Suppressor macrophage (primary cell): ENCODE data around the gene DOK3.
A peak's percentile ranks its signal among the peaks of the same experiment; 100 is the strongest.

Experiments
- DNase-seq, 4 experiments: peaks; one replicate each; pipeline ENCODE4 v3.0.0-alpha.2; 2020 to 2022

Gene DOK3

GRCh38 chr5:177467436-177467835 lies 42.2 kb downstream of the DOK3 start:
- DNase-seq = no peak

GRCh38 chr5:177466861-177467260 lies 42.8 kb downstream of the DOK3 start:
- DNase-seq = no peak

GRCh38 chr5:177465044-177465443 lies 44.6 kb downstream of the DOK3 start:
- DNase-seq = no peak

- peak; percentile 70 to 85 (median 82) for DNase-seq
These were observed 47.5 kb downstream of the DOK3 start for GRCh38 chr5:177462021-177462670.

GRCh38 chr5:177459819-177460628 lies 49.6 kb downstream of the DOK3 start:
- DNase-seq = no peak

DNA sequence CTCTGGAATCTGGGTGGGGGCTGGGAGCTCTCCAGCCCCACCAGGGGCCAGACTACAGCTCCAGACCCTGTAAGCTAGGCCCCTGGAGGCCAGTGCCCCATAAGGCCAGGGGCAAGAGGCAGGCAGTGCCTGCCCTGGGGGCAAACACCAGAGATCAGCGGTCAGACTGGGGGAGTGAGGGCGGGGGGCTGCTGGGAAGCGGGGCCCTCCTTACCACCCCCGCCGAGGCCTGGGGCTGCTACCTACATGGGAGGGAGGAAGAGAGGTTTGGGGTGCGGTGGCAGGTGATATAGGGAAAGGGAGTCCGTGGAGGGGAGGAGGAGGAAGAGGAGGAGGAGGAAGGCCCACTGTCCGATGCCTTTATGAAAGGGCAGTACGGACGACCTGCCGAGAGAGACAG lies 50.3 kb downstream of the DOK3 start:
- no peak for DNase-seq

- DNase-seq = no peak
These were observed 50.7 kb downstream of the DOK3 start for GRCh38 chr5:177458912-177459350.

GRCh38 chr5:177457852-177458681 lies 51.6 kb downstream of the DOK3 start:
- no peak for DNase-seq

- DNase-seq = peak; percentile 89 to 96 (median 90)
These were observed 52.4 kb downstream of the DOK3 start for GRCh38 chr5:177456976-177457851.

DNA sequence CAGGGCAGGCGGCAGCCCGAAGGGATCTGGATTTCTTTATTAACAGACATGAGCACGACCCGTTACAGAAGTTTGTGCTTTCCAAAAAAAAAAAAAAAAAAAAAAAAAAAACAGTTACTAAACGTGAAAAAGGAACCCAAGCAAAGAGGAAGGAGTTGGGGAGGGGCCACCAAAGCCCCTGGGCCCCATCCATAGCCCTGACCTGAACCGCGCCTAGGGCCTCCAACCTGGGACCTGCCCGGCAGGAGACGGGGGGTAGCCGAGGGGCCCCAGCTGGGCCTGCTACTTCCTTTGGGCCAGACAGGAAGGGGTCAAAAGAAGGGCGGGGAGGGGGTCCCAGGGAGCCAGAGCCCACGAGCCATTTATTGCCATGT lies 53.0 kb downstream of the DOK3 start:
- no peak for DNase-seq

DNA sequence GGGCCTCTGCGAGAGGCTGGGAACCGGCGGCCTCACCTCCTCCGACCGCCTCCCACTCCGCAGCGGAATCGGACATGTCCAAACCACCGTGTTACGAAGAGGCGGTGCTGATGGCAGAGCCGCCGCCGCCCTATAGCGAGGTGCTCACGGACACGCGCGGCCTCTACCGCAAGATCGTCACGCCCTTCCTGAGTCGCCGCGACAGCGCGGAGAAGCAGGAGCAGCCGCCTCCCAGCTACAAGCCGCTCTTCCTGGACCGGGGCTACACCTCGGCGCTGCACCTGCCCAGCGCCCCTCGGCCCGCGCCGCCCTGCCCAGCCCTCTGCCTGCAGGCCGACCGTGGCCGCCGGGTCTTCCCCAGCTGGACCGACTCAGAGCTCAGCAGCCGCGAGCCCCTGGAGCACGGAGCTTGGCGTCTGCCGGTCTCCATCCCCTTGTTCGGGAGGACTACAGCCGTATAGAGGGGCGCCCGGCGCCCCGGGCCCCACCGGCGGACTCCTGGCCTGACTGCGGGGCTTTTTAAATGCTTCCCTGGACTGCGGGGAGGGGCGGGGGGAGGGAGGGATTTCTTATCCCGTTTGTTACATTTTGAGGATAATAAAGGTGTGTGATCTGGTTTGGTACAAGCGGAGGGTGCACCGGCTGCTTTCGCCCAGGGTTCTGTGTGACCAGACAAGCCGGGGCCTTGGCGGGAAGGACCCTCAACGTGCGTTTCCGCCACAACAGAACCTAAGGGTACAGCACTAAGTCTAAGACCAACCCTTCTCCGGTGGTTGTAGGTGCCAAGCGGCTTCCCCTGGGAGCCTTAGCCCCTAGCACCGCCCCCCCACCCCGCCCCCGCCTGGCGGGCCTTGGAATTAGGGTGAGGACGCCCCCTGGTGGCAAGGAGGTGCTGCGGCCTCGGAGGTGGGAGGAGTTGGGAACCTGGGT lies 53.7 kb downstream of the DOK3 start:
- DNase-seq = peak; percentile 89 to 96 (median 94)

GRCh38 chr5:177455036-177455660 lies 54.5 kb downstream of the DOK3 start:
- DNase-seq = peak in 3 of 4 experiments; percentile 39 to 68 (median 58)

- DNase-seq = peak; percentile 93 to 97 (median 96)
These were observed 55.1 kb downstream of the DOK3 start for GRCh38 chr5:177454397-177455035.

DNA sequence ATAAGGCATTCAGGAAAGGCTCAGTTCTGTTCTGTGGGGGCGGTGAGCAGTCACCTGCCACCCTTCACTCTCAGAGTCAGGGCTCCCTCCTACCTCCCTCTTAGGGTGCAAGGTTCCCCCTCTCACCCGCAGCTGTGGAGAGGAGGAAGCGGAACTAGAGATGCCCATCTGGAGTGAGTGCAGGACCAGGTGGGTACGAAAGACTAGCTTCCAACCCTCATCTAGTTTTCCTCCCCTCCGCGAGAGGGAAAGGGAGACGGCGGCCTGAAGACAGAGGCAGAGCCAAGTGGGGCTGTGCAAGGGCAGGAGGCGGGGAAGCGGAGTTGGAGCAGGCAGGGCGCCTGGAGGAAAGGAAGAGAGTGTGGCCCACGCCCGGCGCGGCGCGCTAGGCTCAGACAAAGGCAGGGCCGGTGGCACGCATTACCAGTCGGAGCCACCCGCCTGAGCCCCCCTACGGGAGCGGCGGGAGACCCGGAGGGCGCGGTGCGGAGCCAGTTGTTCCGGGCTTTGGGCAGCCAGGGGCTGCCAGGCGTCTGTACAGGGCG lies 55.7 kb downstream of the DOK3 start:
- peak in 3 of 4 experiments; percentile 40 to 61 (median 50) for DNase-seq

DNA sequence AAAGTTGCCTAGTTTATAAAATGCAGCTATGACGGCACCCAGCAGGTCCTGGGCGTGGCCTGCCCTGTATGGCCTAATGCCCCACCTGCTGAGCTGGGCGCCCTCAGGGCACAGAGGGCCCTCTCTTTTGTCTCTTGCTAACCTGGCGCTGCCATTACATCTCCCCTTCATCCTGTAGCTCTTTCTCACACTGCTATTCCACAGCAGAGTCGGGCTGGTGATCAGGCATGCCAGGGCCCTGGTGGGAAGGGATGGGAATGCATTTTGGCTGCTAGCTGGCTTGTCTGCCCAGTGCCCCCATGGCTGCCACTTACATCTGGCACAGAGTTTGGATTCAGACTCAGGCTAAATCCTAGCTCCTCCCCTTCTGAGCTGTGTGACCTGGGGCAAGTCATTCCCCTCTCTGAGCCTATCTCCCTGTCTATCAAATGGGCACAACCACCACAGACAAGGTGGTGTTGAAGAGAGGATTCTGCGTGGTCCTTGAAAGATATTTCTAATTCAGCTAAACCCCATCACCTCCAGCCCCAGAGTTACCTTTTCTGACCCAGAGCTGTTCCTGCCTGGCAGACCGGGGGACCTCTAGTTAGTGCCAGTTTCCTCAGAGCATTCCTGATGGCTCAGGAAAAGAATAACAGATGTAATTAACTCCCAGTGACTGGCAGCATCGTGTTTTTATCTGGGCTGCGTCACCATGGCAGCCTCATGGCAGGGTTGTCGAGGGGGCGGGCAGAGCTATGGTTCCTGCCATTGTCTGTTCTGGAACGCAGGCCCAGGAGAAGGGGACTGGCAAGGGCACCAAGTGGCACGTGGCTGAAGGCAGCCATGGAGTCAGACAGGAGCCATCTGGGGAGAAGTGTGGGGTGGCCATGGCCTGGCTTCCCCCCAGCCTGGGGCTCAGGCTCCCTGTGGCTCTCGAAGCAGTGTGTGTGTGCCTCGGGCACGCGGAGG lies 56.7 kb downstream of the DOK3 start:
- no peak for DNase-seq
